Activated T-helper 17 cell treated with anti-CD3 and anti-CD28 coated beads, Interleukin-2, amount 50 U/mL, for 72 hours (primary cell): ENCODE measurements around the gene DLST. TPM values are rescaled to one million over a fixed set of nuclear protein-coding genes. Genes with fewer than 3 reads are reported as not detected.

Experiments used
- ATAC-seq: fragments of 150-1000 bp; cut with Tn5 transposase; replicated peaks from 2 replicates; pipeline ENCODE4 v1.10.0; 2021; ENCODE audit warnings: mild to moderate bottlenecking, moderate library complexity
- H3K27ac Mint-ChIP-seq: one replicate; pipeline ENCODE4 v1.8.0; 2022; ENCODE audit warnings: mixed read lengths
- H3K27me3 Mint-ChIP-seq: one replicate; pipeline ENCODE4 v1.8.0; 2022; ENCODE audit warnings: mixed read lengths
- H3K36me3 Mint-ChIP-seq: one replicate; pipeline ENCODE4 v1.8.0; 2022; ENCODE audit warnings: low read depth, mild to moderate bottlenecking, mixed read lengths
- H3K4me1 Mint-ChIP-seq: one replicate; pipeline ENCODE4 v1.8.0; 2022; ENCODE audit warnings: mixed read lengths
- H3K4me3 Mint-ChIP-seq: one replicate; pipeline ENCODE4 v1.8.0; 2022; ENCODE audit warnings: mild to moderate bottlenecking, mixed read lengths
- H3K9me3 Mint-ChIP-seq: one replicate; pipeline ENCODE4 v1.8.0; 2022; ENCODE audit warnings: mixed read lengths
- total RNA-seq, 2 donors: library from RNA; stranded (reverse); gene quantifications; one replicate each; pipeline ENCODE4 v1.2.3, GENCODE V29; 2022

Gene DLST
- total RNA-seq, 2 donors from 2014 or later, result 102 to 132 TPM

DNA sequence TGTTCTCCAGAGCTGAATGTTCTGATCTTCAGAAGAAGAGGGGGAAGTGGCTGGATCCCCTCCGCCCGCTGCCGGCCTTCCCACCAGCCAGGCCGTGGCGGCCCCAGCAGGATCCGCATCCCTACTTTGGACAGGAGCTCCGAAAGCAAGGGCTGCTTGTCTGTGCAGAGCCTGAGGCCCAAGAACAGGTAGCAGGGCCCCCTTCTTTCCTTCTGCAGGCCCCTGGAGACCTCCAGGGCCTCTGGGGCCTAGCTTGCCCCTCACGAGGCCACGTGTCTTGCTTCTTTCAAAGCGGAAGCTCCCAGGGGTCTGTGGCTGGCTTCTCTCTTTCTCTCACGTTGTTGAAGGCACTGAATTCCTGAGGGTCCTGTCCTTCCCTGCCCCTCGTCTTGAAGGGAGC lies 60.5 kb downstream of the DLST start:
- Mint-ChIP-seq H3K4me1 (peaks cover 28% of the 10 kb centered on the region), H3K4me3 (peak overlapping the region; percentile 96), H3K27me3 (no peaks in the 10 kb centered on the region), H3K9me3 (peaks cover 7% of the 10 kb centered on the region), H3K36me3 (no peaks in the 10 kb centered on the region), H3K27ac (peak overlapping the region; percentile 99)
- no peak for ATAC-seq

DNA sequence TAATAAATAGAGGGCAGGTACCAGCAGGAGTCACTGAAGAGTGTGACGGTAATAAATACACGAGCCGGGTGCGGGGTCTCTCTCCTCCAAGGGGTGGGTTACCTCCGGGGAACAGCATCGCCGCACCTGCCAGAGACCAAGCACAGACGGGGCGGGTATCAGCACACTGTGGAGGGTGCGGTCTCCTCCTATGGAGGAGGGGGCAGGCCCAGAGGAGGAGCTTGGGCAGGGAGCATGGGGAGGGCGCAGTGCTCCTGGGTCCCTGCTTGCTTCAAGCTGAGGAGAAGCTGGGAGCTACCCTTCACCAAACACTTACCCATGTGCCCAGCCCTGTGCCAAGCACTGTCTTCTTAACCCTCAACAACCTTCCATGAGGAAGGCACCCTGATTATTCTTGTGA lies 60.9 kb downstream of the DLST start:
- Mint-ChIP-seq H3K27ac (peak overlapping the region; percentile 99), H3K36me3 (no peaks in the 10 kb centered on the region), H3K4me3 (peak overlapping the region; percentile 96), H3K4me1 (peaks cover 27% of the 10 kb centered on the region), H3K27me3 (no peaks in the 10 kb centered on the region), H3K9me3 (peaks cover 7% of the 10 kb centered on the region)
- ATAC-seq, result peak; percentile 20

DNA sequence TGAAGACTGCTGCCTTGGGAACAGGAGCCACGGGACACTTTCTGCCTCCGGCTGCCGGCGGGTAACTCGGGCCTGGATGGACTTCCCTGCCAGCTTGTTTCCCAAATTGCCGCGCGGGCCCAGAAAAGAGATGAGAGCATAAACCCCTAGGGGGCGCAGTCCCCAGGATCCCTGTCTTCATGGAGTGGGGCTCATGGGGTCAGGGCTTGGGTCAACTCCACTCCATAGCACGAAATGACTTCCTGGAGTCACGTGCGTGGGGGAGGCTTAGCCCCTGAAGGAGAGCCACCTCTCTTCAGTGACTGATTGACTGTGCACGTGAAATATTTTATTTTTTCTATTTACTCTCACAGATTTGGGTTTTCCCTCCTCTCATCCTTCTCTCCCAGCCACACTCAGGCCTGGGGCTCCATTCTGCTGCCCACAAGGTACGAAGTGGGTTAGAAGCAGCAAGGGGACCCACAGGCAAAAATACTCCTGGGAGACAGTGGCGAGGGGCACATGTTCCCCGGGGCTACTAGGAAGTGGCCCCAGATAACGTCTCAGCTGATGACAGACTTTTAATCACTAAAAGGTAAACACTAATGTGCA lies 63.6 kb downstream of the DLST start:
- Mint-ChIP-seq H3K4me1 (peaks cover 19% of the 10 kb centered on the region), H3K36me3 (no peaks in the 10 kb centered on the region), H3K9me3 (no peaks in the 10 kb centered on the region), H3K27ac (no peak overlapping the region), H3K4me3 (no peak overlapping the region), H3K27me3 (no peaks in the 10 kb centered on the region)
- ATAC-seq, result no peak

DNA sequence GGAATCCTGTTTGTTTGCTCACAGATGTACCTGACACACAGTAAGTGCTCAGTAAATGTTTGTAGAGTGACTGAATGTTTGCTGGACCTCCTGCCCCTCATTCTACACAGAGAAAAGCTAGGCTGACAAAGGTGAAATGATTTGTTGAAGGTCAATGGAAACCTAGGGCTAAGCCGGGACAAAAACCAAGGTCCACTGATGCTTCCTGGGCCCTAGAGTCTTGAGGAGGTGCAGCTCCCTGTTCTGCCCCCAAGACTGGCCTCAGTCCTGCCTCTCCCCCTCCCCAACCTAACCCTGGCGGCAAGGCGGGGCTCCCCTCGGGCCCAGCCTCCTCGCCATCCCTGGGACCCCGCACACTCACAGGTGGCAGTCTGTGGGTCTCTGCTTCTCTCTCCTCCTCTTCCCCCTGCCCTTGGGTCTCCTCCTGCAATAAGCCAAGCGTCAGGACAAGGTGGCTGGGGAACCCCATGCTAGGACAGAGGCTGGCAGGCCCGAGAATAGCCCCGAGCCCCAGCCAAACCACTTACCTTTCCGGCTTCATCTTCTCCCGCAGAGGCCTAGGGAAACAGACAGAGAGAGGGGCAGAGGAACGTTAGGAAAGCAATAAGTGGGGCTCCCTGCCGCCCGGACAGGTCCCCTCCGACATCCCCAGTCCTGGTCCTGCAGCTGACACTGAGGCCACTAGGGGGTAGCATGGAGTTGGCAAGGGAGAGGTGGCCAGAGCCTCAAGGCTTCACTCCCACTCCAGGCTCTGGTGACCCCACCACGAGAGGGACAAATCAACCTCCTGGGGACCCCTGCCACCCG lies 64.3 kb downstream of the DLST start:
- Mint-ChIP-seq H3K27me3 (no peaks in the 10 kb centered on the region), H3K4me3 (peak overlapping the region; percentile 51), H3K36me3 (no peaks in the 10 kb centered on the region), H3K27ac (peak overlapping the region; percentile 73), H3K4me1 (peaks cover 19% of the 10 kb centered on the region), H3K9me3 (no peaks in the 10 kb centered on the region)
- peak; percentile 60 for ATAC-seq

DNA sequence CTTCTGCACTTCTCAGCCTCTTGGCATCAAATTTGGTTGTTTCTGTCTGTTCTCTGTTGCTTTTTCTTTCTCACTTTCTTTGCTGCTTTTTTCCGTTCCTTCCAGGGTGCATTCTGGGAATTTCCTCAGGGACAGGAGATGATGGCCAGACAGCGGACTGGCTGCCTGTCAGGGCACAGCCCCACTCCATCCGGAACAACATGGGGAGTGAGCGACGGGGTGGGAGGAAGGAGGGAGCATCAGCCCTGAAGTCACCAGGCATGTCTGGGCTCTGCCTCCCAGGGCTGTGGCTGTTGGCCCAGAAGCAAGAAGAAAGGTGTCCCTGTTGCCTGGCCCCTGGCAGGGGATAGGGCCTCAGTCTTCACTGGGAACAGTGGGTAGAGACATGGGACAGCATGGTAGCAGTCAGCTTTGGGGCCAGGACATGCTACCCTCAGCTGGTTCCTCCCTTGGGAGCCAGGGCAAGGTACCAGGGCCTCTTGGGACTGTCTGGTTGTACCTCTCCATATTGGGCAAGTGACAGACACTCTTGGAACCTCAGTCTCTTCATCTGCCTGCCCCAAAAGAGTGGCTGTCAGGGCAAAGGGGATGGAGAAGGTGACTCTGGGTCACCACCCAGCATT lies 65.1 kb downstream of the DLST start:
- no peaks in the 10 kb centered on the region for H3K36me3 Mint-ChIP-seq
- H3K4me1 Mint-ChIP-seq, result peaks cover 19% of the 10 kb centered on the region
- H3K9me3 Mint-ChIP-seq, result no peaks in the 10 kb centered on the region
- H3K4me3 Mint-ChIP-seq, result peak overlapping the region; percentile 51
- H3K27ac Mint-ChIP-seq, result peak overlapping the region; percentile 73
- H3K27me3 Mint-ChIP-seq, result no peaks in the 10 kb centered on the region
- no peak for ATAC-seq

DNA sequence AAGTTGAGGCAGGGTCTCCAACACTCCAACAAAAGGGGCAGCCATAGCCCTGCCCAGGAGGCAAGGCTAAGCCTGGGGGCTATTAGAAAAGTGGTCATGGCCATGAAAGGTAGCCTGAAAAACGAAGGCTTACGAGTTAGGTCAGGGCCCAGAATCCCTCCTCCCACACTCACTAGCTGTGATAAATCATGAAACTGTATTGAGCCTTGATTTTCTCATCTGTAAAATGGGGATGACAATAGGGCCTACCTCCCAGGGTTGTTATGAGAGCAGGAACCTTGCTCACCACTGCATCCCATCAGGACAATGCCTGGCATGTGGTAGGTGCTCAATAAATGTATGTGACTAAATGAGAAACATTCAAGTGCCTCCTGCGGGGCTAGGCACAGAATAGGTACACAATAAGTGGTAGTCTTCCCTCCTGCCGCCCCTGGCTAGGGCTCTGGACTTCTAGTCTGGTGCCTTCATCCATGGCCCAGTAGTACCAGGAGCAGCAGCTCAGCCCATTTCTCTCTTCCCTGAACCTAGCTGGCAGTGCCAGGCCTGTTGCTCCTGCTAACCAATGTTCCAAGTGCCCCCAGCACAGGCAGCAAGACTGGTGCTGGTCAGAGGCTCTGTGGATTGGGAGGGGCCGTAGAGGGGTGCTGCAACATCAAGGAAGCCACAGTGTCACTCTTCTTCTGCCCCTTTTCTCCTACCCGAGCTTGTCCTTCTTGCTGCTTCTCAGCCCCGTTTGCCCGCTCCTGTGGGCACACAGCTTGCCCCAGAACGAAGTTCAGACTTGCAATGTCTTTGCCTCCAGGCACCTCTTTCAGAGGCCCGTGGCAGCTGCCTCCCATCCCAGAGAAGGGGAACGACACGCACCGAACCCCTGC lies 65.9 kb downstream of the DLST start:
- Mint-ChIP-seq H3K36me3 (no peaks in the 10 kb centered on the region), H3K27ac (no peak overlapping the region), H3K9me3 (no peaks in the 10 kb centered on the region), H3K4me1 (peaks cover 17% of the 10 kb centered on the region), H3K4me3 (no peak overlapping the region), H3K27me3 (no peaks in the 10 kb centered on the region)
- no peak for ATAC-seq

DNA sequence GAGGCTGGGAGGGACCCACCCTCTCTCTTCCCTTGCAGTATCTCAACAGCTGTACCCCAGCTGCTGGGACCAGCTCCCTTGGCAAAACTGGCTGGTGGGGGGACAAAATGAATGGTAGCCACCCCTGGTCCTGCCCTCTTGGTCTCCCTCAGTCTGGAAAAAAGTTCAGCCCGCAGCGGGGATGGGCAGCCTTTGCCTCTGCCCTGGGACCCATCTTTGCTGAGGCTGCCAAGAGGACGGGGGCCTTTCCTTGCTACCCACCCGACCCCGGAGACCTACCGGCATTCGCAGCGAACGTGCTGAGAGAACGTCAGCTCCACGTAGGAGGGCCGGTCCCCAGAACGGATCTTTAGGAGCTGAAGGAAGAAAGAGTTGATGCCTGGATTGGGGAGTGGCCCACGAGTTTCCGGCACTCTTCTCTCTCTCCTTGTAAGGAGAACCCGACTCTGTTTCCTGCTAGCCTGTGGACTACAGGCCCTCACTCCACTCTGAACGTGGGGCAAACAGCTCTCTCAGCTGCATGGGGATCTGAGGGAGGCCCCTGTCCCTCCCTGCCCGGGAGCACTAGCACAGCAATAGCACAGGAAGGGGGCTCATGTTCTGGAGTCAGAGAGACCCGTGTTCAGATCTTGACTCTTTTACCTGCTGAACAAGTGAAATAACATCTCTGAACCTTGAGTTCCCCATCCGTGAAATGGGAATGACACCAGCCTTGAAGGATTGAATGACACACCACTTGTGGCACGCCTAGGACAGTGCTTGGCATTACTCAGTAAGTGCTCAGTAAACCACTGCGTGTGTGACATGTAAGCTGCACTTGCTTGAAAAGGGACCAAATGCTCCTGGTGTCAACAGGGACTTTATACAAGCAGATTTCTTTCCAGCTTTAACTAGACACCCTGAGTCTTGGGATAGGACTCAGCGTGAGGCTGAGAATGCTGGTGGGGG lies 66.8 kb downstream of the DLST start:
- H3K9me3 Mint-ChIP-seq, result no peaks in the 10 kb centered on the region
- no peak overlapping the region for H3K4me3 Mint-ChIP-seq
- H3K4me1 Mint-ChIP-seq, result peaks cover 8% of the 10 kb centered on the region
- no peak overlapping the region for H3K27ac Mint-ChIP-seq
- ATAC-seq, result no peak
- no peaks in the 10 kb centered on the region for H3K36me3 Mint-ChIP-seq
- H3K27me3 Mint-ChIP-seq, result no peaks in the 10 kb centered on the region

DNA sequence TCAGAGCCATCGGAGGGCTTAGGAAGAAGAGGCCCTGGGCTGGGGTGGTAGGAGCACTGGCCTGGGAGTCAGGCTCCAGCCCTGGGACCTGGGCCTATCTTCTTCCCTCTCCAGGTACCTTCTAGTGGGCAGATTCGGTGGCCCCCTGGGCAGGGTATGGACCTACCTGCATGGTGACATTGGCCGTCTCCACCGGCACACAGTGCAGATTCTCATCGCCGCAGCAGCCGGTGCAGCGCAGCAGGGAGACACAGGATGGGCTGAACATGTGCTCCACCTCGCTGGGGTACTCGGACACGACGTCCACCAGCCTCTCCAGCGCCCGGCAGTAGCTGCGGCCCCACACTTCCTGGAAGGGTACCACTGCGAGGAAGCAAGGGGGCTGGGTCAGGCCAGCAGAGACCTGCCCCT lies 67.5 kb downstream of the DLST start:
- peaks cover 8% of the 10 kb centered on the region for H3K4me1 Mint-ChIP-seq

DNA sequence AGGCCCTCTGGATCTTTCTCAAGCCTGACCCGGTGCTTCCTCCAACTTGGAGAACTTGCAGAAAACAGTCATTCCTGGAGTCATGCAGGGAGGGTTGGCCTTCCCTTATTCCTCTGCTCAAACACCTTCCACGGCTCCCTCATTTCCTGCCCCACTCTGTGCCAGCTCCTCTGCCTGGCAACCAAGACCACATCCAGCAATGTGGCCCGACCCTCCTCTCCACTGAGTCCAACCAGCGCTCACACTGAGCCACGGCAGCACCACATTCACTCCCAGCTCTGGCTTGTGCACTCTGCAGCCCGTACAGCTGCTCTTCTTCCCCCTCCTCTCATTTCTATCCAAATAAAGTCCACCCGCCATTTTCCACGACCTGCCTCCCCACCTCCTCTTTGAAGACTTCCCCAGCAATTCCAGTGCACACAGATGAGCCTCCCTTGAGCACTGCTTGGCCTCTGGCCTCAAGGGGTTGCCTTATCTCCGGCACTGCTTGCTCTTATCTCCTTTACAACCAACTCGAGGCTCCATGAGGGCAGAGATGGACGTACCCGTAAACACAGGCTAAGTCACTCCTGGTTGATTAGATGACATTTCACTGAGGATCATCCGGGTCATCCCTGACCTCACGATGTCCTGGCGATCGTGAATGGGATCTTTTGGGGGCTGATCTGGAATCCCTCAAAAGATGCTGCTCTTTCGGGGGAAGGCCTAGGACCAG lies 68.3 kb downstream of the DLST start:
- no peaks in the 10 kb centered on the region for H3K27me3 Mint-ChIP-seq
- no peaks in the 10 kb centered on the region for H3K9me3 Mint-ChIP-seq
- peaks cover 8% of the 10 kb centered on the region for H3K4me1 Mint-ChIP-seq
- ATAC-seq, result no peak
- no peaks in the 10 kb centered on the region for H3K36me3 Mint-ChIP-seq
- H3K27ac Mint-ChIP-seq, result no peak overlapping the region
- no peak overlapping the region for H3K4me3 Mint-ChIP-seq

More for the DNA sequence above, 67.5 kb downstream of the DLST start:
- no peaks in the 10 kb centered on the region for H3K27me3 Mint-ChIP-seq
- H3K27ac Mint-ChIP-seq, result no peak overlapping the region
- no peak for ATAC-seq
- no peak overlapping the region for H3K4me3 Mint-ChIP-seq
- H3K9me3 Mint-ChIP-seq, result no peaks in the 10 kb centered on the region
- H3K36me3 Mint-ChIP-seq, result no peaks in the 10 kb centered on the region

DNA sequence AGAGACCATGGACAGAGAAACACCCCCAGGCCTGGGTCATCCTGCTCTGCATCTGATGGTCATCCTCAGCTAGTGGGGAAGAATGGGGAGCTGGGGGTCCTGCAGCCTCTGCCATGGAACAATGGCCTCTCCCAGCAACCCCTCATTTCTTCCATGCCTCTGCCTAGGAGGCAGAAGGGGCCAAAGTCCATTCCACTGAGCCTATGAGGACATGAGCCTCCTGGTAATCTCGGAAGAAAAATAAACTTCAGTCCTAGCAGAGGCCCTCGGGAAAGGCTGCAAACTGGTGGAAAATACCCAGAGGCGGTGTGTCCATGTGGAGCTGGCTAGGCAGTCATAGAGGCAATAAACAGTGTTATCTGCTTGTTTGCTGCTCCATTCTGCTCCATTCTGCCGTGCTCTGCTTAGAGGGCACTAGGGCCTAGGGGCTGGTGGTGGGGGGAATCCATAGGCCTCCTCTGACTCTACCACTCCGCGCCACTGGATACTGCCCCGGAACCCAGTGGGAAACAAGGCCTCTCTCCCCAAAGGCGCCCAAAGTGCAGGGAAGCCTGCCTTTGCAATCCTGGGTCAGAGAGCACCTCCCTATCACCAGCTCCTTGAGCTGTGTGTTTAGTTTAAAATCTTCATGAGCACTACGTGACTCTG lies 69.2 kb downstream of the DLST start:
- Mint-ChIP-seq H3K9me3 (no peaks in the 10 kb centered on the region), H3K27me3 (no peaks in the 10 kb centered on the region), H3K4me3 (no peak overlapping the region), H3K36me3 (no peaks in the 10 kb centered on the region), H3K4me1 (peaks cover 8% of the 10 kb centered on the region), H3K27ac (no peak overlapping the region)
- no peak for ATAC-seq

DNA sequence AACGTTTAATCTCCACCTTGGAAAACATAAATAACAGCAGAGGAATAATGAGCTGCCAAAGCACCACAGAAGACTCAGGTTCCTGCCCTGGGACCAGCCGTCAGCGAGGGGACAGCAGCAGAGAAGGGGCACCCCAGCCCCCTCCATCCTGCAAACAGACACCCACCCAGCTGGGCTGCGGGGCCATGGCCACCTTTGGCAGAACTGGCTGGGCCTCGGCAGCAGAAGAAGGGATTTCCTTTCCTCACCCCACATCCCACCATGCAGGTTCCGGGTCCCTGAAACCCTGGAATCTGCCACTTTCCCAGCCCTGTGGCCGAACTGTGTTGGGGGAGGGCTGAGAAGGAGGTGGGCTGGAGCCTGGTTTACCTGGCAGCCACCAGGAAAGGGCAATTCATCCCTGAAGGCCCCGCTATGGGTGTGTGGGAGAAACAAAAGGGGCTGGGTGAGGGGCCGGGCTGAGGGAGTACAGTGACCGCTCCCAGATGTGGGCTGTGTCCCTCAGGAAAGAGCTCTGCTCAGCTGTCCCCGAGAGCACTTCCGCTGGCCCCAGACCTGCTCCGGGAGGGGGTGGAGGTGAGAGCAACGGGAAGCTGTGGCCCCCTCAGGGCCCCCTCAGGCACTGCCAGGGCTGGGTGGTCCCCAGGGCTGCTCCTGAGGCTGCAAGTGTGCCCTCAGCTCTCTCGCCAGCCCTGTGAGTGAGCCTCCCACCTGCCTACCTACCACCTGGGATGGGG lies 69.9 kb downstream of the DLST start:
- no peak overlapping the region for H3K27ac Mint-ChIP-seq
- peaks cover 6% of the 10 kb centered on the region for H3K4me1 Mint-ChIP-seq
- ATAC-seq, result no peak
- no peaks in the 10 kb centered on the region for H3K9me3 Mint-ChIP-seq
- H3K36me3 Mint-ChIP-seq, result no peaks in the 10 kb centered on the region
- H3K4me3 Mint-ChIP-seq, result no peak overlapping the region
- peaks cover 4% of the 10 kb centered on the region for H3K27me3 Mint-ChIP-seq

DNA sequence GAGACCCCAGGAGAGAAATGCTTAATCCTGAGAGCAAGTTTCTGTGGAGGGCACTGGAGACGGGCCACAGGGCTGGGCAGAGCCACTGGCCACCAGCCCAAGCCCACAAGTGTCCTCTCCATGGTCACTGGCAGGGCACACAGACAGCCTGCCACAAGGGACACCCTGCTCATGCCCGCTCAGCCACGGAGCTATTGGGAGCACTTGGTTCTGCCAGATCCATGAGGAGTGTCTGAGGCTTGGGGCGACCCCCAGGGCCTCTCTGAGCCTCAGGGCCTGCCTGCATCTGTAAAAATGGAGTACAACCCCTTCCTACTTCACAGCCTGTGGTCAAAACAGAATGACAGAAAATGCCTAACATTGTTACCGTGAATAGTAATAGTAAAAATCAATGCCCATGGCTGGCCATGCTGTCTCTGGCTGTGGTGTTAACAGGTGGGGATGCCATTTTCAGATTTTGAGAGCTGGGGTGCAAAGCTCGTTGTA lies 70.5 kb downstream of the DLST start:
- Mint-ChIP-seq H3K9me3 (no peaks in the 10 kb centered on the region), H3K27me3 (peaks cover 4% of the 10 kb centered on the region), H3K4me3 (no peak overlapping the region), H3K4me1 (peaks cover 4% of the 10 kb centered on the region), H3K36me3 (no peaks in the 10 kb centered on the region), H3K27ac (no peak overlapping the region)
- ATAC-seq, result no peak
